Activated naive CD8-positive, alpha-beta T cell treated with anti-CD3 and anti-CD28 coated beads, Interleukin-2, amount 50 U/mL, for 24 hours (primary cell): ENCODE measurements around the gene OGFOD3.

ENCODE experiments used
- ATAC-seq: fragments of 150-1000 bp; cut with Tn5 transposase; one replicate; pipeline ENCODE4 v1.10.0; 2021
- DNase-seq: peaks from one replicate; pipeline ENCODE4 v3.0.0; 2021
- H3K27ac Mint-ChIP-seq: one replicate; pipeline ENCODE4 v1.8.0; 2021; ENCODE audit warnings: mild to moderate bottlenecking, mixed read lengths
- H3K27me3 Mint-ChIP-seq: one replicate; pipeline ENCODE4 v1.8.0; 2021; ENCODE audit warnings: mixed read lengths
- H3K36me3 Mint-ChIP-seq: one replicate; pipeline ENCODE4 v1.8.0; 2021; ENCODE audit warnings: low read depth, mixed read lengths
- H3K4me1 Mint-ChIP-seq: one replicate; pipeline ENCODE4 v1.8.0; 2021; ENCODE audit warnings: mixed read lengths
- H3K4me3 Mint-ChIP-seq: one replicate; pipeline ENCODE4 v1.8.0; 2021; ENCODE audit warnings: mild to moderate bottlenecking, moderate library complexity, mixed read lengths
- H3K9me3 Mint-ChIP-seq: one replicate; pipeline ENCODE4 v1.8.0; 2021; ENCODE audit warnings: mixed read lengths

Gene OGFOD3

GRCh38 chr17:82452162-82452561 lies 33.8 kb upstream of the OGFOD3 start:
- Mint-ChIP-seq H3K9me3 (no peaks in the 10 kb centered on the region), H3K4me1 (peaks cover 37% of the 10 kb centered on the region), H3K27ac (peak overlapping the region; percentile 55), H3K36me3 (peaks cover 14% of the 10 kb centered on the region), H3K4me3 (no peak overlapping the region), H3K27me3 (no peaks in the 10 kb centered on the region)
- no peak for DNase-seq
- ATAC-seq = no peak

GRCh38 chr17:82450357-82451106 lies 32.1 kb upstream of the OGFOD3 start, which contains the start of gene CYBC1:
CYBC1 (minus strand) TSS chr17:82450752; CDS start chr17:82449254, 1,498 bp downstream.
- Mint-ChIP-seq H3K4me3 (peak within 1 kb of the TSS; percentile 90), H3K9me3 (no peaks in the 10 kb centered on the region), H3K27me3 (no peaks in the 10 kb centered on the region), H3K36me3 (peaks cover 19% of the 10 kb centered on the region), H3K27ac (peak within 1 kb of the TSS; percentile 98), H3K4me1 (peaks cover 43% of the 10 kb centered on the region)
- DNase-seq (peak; percentile 98), ATAC-seq (peak; percentile 76)

GRCh38 chr17:82449883-82450356 lies 31.5 kb upstream of the OGFOD3 start:
- Mint-ChIP-seq H3K36me3 (peaks cover 19% of the 10 kb centered on the region), H3K4me3 (peak overlapping the region; percentile 90), H3K9me3 (no peaks in the 10 kb centered on the region), H3K4me1 (peaks cover 43% of the 10 kb centered on the region), H3K27me3 (no peaks in the 10 kb centered on the region), H3K27ac (peak overlapping the region; percentile 98)
- DNase-seq = peak; percentile 55
- peak; percentile 39 for ATAC-seq

GRCh38 chr17:82449131-82449882 lies 30.9 kb upstream of the OGFOD3 start:
- peak; percentile 55 for ATAC-seq
- Mint-ChIP-seq H3K27ac (peak overlapping the region; percentile 98), H3K9me3 (no peaks in the 10 kb centered on the region), H3K4me3 (peak overlapping the region; percentile 90), H3K36me3 (peaks cover 19% of the 10 kb centered on the region), H3K4me1 (peaks cover 43% of the 10 kb centered on the region), H3K27me3 (no peaks in the 10 kb centered on the region)
- peak; percentile 76 for DNase-seq

- Mint-ChIP-seq H3K27me3 (no peaks in the 10 kb centered on the region), H3K27ac (peak overlapping the region; percentile 88), H3K9me3 (no peaks in the 10 kb centered on the region), H3K36me3 (peaks cover 24% of the 10 kb centered on the region), H3K4me3 (peak overlapping the region; percentile 36), H3K4me1 (peaks cover 43% of the 10 kb centered on the region)
- DNase-seq (no peak), ATAC-seq (no peak)
Observed at GRCh38 chr17:82447876-82448275, 29.5 kb upstream of the OGFOD3 start.

- Mint-ChIP-seq H3K4me3 (no peak overlapping the region), H3K27me3 (no peaks in the 10 kb centered on the region), H3K36me3 (peaks cover 24% of the 10 kb centered on the region), H3K4me1 (peaks cover 36% of the 10 kb centered on the region), H3K27ac (peak overlapping the region; percentile 56), H3K9me3 (no peaks in the 10 kb centered on the region)
- DNase-seq = no peak
- no peak for ATAC-seq
Observed at GRCh38 chr17:82446649-82447048, 28.3 kb upstream of the OGFOD3 start.

- no peak overlapping the region for H3K4me3 Mint-ChIP-seq
- no peak overlapping the region for H3K27ac Mint-ChIP-seq
- DNase-seq (no peak), ATAC-seq (no peak)
- peaks cover 30% of the 10 kb centered on the region for H3K4me1 Mint-ChIP-seq
- peaks cover 24% of the 10 kb centered on the region for H3K36me3 Mint-ChIP-seq
- H3K27me3 Mint-ChIP-seq = no peaks in the 10 kb centered on the region
- no peaks in the 10 kb centered on the region for H3K9me3 Mint-ChIP-seq
Observed at GRCh38 chr17:82446124-82446523, 27.7 kb upstream of the OGFOD3 start.

GRCh38 chr17:82445542-82445941 lies 27.2 kb upstream of the OGFOD3 start:
- Mint-ChIP-seq H3K27ac (no peak overlapping the region), H3K4me1 (peaks cover 29% of the 10 kb centered on the region)

GRCh38 chr17:82444941-82445521 lies 26.6 kb upstream of the OGFOD3 start:
- Mint-ChIP-seq H3K4me3 (no peak overlapping the region), H3K36me3 (peaks cover 24% of the 10 kb centered on the region), H3K4me1 (peaks cover 29% of the 10 kb centered on the region), H3K9me3 (no peaks in the 10 kb centered on the region), H3K27ac (no peak overlapping the region), H3K27me3 (no peaks in the 10 kb centered on the region)
- DNase-seq (no peak), ATAC-seq (no peak)

More at GRCh38 chr17:82445542-82445941, 27.2 kb upstream of the OGFOD3 start:
- DNase-seq (no peak), ATAC-seq (no peak)
- Mint-ChIP-seq H3K9me3 (no peaks in the 10 kb centered on the region), H3K4me3 (no peak overlapping the region), H3K36me3 (peaks cover 24% of the 10 kb centered on the region), H3K27me3 (no peaks in the 10 kb centered on the region)

- H3K4me3 Mint-ChIP-seq = no peak overlapping the region
- no peak overlapping the region for H3K27ac Mint-ChIP-seq
- H3K4me1 Mint-ChIP-seq = peaks cover 24% of the 10 kb centered on the region
- H3K36me3 Mint-ChIP-seq = peaks cover 19% of the 10 kb centered on the region
- ATAC-seq (no peak), DNase-seq (no peak)
- no peaks in the 10 kb centered on the region for H3K9me3 Mint-ChIP-seq
- no peaks in the 10 kb centered on the region for H3K27me3 Mint-ChIP-seq
Observed at GRCh38 chr17:82444284-82444893, 26.0 kb upstream of the OGFOD3 start.

- Mint-ChIP-seq H3K9me3 (no peaks in the 10 kb centered on the region), H3K27me3 (no peaks in the 10 kb centered on the region), H3K4me3 (no peak overlapping the region), H3K4me1 (peaks cover 19% of the 10 kb centered on the region), H3K36me3 (peaks cover 14% of the 10 kb centered on the region), H3K27ac (no peak overlapping the region)
- DNase-seq (no peak), ATAC-seq (no peak)
Observed at GRCh38 chr17:82443465-82444283, 25.3 kb upstream of the OGFOD3 start.

- ATAC-seq = no peak
- no peak for DNase-seq
Observed at GRCh38 chr17:82442643-82443464, 24.5 kb upstream of the OGFOD3 start.

More at GRCh38 chr17:82442643-82443464, 24.5 kb upstream of the OGFOD3 start:
- Mint-ChIP-seq H3K4me3 (no peak overlapping the region), H3K9me3 (no peaks in the 10 kb centered on the region), H3K27ac (no peak overlapping the region), H3K4me1 (peaks cover 17% of the 10 kb centered on the region), H3K36me3 (peaks cover 14% of the 10 kb centered on the region), H3K27me3 (no peaks in the 10 kb centered on the region)
